SK-N-SH (cell line): ENCODE measurements around the gene CTDSPL2. TPM values are rescaled to one million over a fixed set of nuclear protein-coding genes. Genes with fewer than 3 reads are reported as not detected.

ENCODE experiments used
- CTCF ChIA-PET: fragments of 300-600, 350-600 bp; formaldehyde crosslinking; extraction: SDS; loops from one replicate; lab custom pipeline; 2021; lab: Yijun Ruan, JAX
- POLR2A ChIA-PET: fragments of 350-600 bp; sonication (Branson Sonifier 250); formaldehyde crosslinking; extraction: SDS; loops from one replicate; lab custom pipeline; 2020; ENCODE audit warnings: antibody characterized with exemption, inconsistent platforms; lab: Yijun Ruan, JAX
- DNase-seq: peaks from one replicate; pipeline ENCODE4 v3.0.0; 2012
- H2AFZ ChIP-seq: fragments of 200-600 bp; sonication (generic); 2 replicates; pipeline ENCODE4 v1.8.1; 2016; ENCODE audit warnings: antibody characterized with exemption, mild to moderate bottlenecking, low read depth
- H3F3A ChIP-seq: fragments of 200-600 bp; sonication (generic); replicated peaks from 2 replicates; pipeline ENCODE3; 2016; ENCODE audit warnings: antibody characterized with exemption, mild to moderate bottlenecking; ENCODE audit not compliant: insufficient read depth
- H3K27ac ChIP-seq, 2 experiments: fragments of 200-500 bp in 1 of 2; fragments of 200-600 bp in 1 of 2; sonication (Bioruptor generic) in 1 of 2; sonication (generic), shearing (Covaris generic) in 1 of 2; 2 replicates each; pipeline versions ENCODE4 v1.5.1 to v1.6.1; 2014 to 2016; ENCODE audit warnings: low read depth in 2 of 2, inconsistent platforms in 1 of 2, low read length in 1 of 2, mild to moderate bottlenecking in 1 of 2, mixed read lengths in 1 of 2
- H3K27me3 ChIP-seq: fragments of 200-600 bp; sonication (generic), shearing (Covaris generic); 2 replicates; pipeline ENCODE4 v1.6.1; 2016; ENCODE audit warnings: mixed run types; ENCODE audit not compliant: insufficient read depth
- H3K36me3 ChIP-seq, 2 experiments: fragments of 200-500 bp in 1 of 2; fragments of 200-600 bp in 1 of 2; sonication (Bioruptor generic) in 1 of 2; sonication (generic) in 1 of 2; replicated peaks in 1 of 2; 2 replicates each; pipeline versions ENCODE3 to v1.5.1; 2014 to 2016; ENCODE audit warnings: low read length in 1 of 2, mild to moderate bottlenecking in 1 of 2; ENCODE audit not compliant: insufficient read depth in 2 of 2, control insufficient read depth in 1 of 2
- H3K4me1 ChIP-seq, 2 experiments: fragments of 200-500 bp in 1 of 2; fragments of 200-600 bp in 1 of 2; sonication (Bioruptor generic) in 1 of 2; sonication (generic), shearing (Covaris generic) in 1 of 2; 2 replicates each; pipeline versions ENCODE4 v1.5.1 to v1.6.1; 2014 to 2016; ENCODE audit warnings: low read depth in 1 of 2, low read length in 1 of 2, mixed run types in 1 of 2; ENCODE audit not compliant: insufficient read depth in 2 of 2, control insufficient read depth in 1 of 2
- H3K4me2 ChIP-seq: fragments of 200-600 bp; sonication (generic), shearing (Covaris generic); 2 replicates; pipeline ENCODE4 v1.6.1; 2017; ENCODE audit warnings: mixed run types
- H3K4me3 ChIP-seq, 2 experiments: fragments of 200-500 bp in 1 of 2; fragments of 200-600 bp in 1 of 2; sonication (Bioruptor generic) in 1 of 2; sonication (generic), shearing (Covaris generic) in 1 of 2; 2 replicates each; pipeline versions ENCODE4 v1.5.1 to v1.8.1; 2014 to 2016; ENCODE audit warnings: low read depth in 2 of 2, inconsistent platforms in 1 of 2, low read length in 1 of 2, mild to moderate bottlenecking in 1 of 2, mixed read lengths in 1 of 2, moderate library complexity in 1 of 2
- H3K79me2 ChIP-seq: fragments of 200-600 bp; sonication (generic); 2 replicates; pipeline ENCODE4 v1.8.1; 2017; ENCODE audit warnings: mild to moderate bottlenecking; ENCODE audit not compliant: insufficient read depth
- H3K9ac ChIP-seq: fragments of 200-600 bp; sonication (generic); 2 replicates; pipeline ENCODE4 v1.6.1; 2017; ENCODE audit warnings: mixed run types
- H3K9me2 ChIP-seq: fragments of 200-600 bp; sonication (generic); 2 replicates; pipeline ENCODE4 v1.6.1; 2017; ENCODE audit warnings: mixed run types
- H3K9me3 ChIP-seq: fragments of 200-600 bp; sonication (generic); 2 replicates; pipeline ENCODE4 v1.6.1; 2017; ENCODE audit warnings: mixed run types, mild to moderate bottlenecking, moderate library complexity
- H4K20me1 ChIP-seq: fragments of 200-600 bp; sonication (generic); 2 replicates; pipeline ENCODE4 v1.6.1; 2017; ENCODE audit warnings: mild to moderate bottlenecking, mixed run types; ENCODE audit not compliant: insufficient read depth
- EP300 ChIP-seq, 2 experiments: IDR thresholded peaks; 2 replicates each; pipeline versions ENCODE4 v1.4.0 to v1.6.1; 2012; ENCODE audit warnings: borderline replicate concordance in 1 of 2, low read depth in 1 of 2, low read length in 1 of 2
- FOSL2 ChIP-seq: IDR thresholded peaks from 2 replicates; pipeline ENCODE4 v1.4.0; 2012; ENCODE audit warnings: low read depth, mild to moderate bottlenecking, moderate library complexity, borderline replicate concordance
- NRF1 ChIP-seq: IDR thresholded peaks from 2 replicates; pipeline ENCODE4 v1.6.1; 2012; ENCODE audit warnings: low read depth, mild to moderate bottlenecking, low read length
- RAD21 ChIP-seq: IDR thresholded peaks from 2 replicates; pipeline ENCODE4 v1.6.1; 2012; ENCODE audit warnings: mild to moderate bottlenecking, low read length
- RFX5 ChIP-seq: IDR thresholded peaks from 2 replicates; pipeline ENCODE4 v1.6.1; 2012; ENCODE audit warnings: mild to moderate bottlenecking, improper control_type of control experiment, low read length
- SIN3A ChIP-seq: IDR thresholded peaks from 2 replicates; pipeline ENCODE4 v1.6.1; 2012; ENCODE audit warnings: low read depth, mild to moderate bottlenecking, low read length, moderate library complexity, borderline replicate concordance
- YY1 ChIP-seq: IDR thresholded peaks from 2 replicates; pipeline ENCODE4 v1.4.0; 2012; ENCODE audit warnings: low read depth, mild to moderate bottlenecking
- WGBS: methylation state at CpG from one replicate; pipeline ENCODE4 v1.1.6; 2017; ENCODE audit warnings: low lambda C conversion rate; 5-methylcytosine and 5-hydroxymethylcytosine counted together
- polyA plus RNA-seq, 3 experiments: library from polyadenylated mRNA; depleted of rRNA; stranded (reverse); fragments of >200 nt; gene quantifications; 2 replicates each; pipeline ENCODE4 v1.2.3, GENCODE V29; 2012
- TF ChIP-seq, protein P1 (sequence below): fragments of 150-350 bp; IDR thresholded peaks from 2 replicates; pipeline ENCODE4 v1.6.1; 2016; ENCODE audit warnings: mild to moderate bottlenecking, low read depth, low read length
- TF ChIP-seq, protein P2 (sequence below): fragments of 150-350 bp; IDR thresholded peaks from 2 replicates; pipeline ENCODE4 v1.6.1; 2017; ENCODE audit warnings: antibody characterized with exemption, low read length, low read depth, borderline replicate concordance

CTDSPL2 gene
- polyA plus RNA-seq, 1 of the 3 experiments (the other 2 are of a cell fraction): 9.0 TPM

- H3K4me2 ChIP-seq: no peak overlapping the region
- H3K4me3 ChIP-seq: no peak overlapping the region
- POLR2A ChIA-PET: no interaction called here
- no peak overlapping the region for H2AFZ ChIP-seq
- peaks cover 6% of the 10 kb centered on the region; the same call in 1 of the 2 replicates for H4K20me1 ChIP-seq
- no peaks in the 10 kb centered on the region for H3F3A ChIP-seq
- no peak overlapping the region for H3K9ac ChIP-seq
- TF ChIP-seq, protein P1, sequence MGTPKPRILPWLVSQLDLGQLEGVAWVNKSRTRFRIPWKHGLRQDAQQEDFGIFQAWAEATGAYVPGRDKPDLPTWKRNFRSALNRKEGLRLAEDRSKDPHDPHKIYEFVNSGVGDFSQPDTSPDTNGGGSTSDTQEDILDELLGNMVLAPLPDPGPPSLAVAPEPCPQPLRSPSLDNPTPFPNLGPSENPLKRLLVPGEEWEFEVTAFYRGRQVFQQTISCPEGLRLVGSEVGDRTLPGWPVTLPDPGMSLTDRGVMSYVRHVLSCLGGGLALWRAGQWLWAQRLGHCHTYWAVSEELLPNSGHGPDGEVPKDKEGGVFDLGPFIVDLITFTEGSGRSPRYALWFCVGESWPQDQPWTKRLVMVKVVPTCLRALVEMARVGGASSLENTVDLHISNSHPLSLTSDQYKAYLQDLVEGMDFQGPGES: no peak
- TF ChIP-seq NRF1: no peak
- no peak for TF ChIP-seq SIN3A
- TF ChIP-seq, protein P2, sequence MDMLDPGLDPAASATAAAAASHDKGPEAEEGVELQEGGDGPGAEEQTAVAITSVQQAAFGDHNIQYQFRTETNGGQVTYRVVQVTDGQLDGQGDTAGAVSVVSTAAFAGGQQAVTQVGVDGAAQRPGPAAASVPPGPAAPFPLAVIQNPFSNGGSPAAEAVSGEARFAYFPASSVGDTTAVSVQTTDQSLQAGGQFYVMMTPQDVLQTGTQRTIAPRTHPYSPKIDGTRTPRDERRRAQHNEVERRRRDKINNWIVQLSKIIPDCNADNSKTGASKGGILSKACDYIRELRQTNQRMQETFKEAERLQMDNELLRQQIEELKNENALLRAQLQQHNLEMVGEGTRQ: no peak
- TF ChIP-seq, all 33 proteins: peak for 0
- H3K4me1 ChIP-seq: no peaks in the 10 kb centered on the region
- peaks cover 83% of the 10 kb centered on the region for H3K79me2 ChIP-seq
- H3K27ac ChIP-seq: no peak overlapping the region
- no peaks in the 10 kb centered on the region for H3K27me3 ChIP-seq
- DNase-seq: no peak
- WGBS: 86% methylated on average over 2 of the region's 2 CpGs
- H3K36me3 ChIP-seq: peaks cover 0 to 31% of the 10 kb centered on the region in 2 experiments
- no peaks in the 10 kb centered on the region for H3K9me3 ChIP-seq
- CTCF ChIA-PET: no interaction called here
- H3K9me2 ChIP-seq: no peaks in the 10 kb centered on the region
Measured at GRCh38 chr15:44482090-44482489, 54.7 kb downstream of the CTDSPL2 start.

DNA sequence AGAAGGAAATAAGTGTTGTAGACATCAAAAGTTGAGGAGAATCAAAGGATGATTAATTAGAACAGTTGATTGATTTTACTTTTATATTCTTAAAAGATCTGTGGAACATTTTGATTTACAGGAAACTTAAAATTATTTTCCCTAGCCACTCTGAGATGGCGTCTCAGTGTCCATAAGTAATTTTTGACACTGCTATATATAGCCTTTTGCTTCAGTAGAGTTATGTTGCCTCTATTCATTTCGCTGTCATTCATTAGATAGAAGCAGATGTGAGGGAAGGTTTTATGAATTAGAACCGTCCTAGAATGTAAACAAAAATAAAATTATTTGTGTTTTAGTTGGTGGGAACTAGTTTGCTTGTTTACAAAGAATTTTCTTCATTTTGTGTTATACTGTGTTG is 58.5 kb downstream of the CTDSPL2 start:
- no peak overlapping the region for H3K27ac ChIP-seq
- TF ChIP-seq RFX5: no peak
- TF ChIP-seq FOSL2: no peak
- no peak for TF ChIP-seq RAD21
- no peak for TF ChIP-seq EP300 (IDR thresholded peaks at IDR 0.05; ENCODE audit: borderline replicate concordance in 1 of 2, low read depth in 1 of 2, low read length in 1 of 2)
- TF ChIP-seq YY1: no peak
- TF ChIP-seq, all 33 proteins: peak for 0
- Histone ChIP-seq H3K27me3 (no peaks in the 10 kb centered on the region), H3K4me3 (no peak overlapping the region), H3K79me2 (peaks cover 67% of the 10 kb centered on the region), H3K4me1 (peaks cover 0 to 13% of the 10 kb centered on the region in 2 experiments; a peak in 2 of 4 replicates), H3K9me2 (no peaks in the 10 kb centered on the region), H3K9me3 (no peaks in the 10 kb centered on the region), H3K4me2 (no peak overlapping the region), H3K36me3 (peaks cover 0 to 38% of the 10 kb centered on the region in 2 experiments), H4K20me1 (peaks cover 13% of the 10 kb centered on the region; the same call in 1 of the 2 replicates), H3K9ac (no peak overlapping the region), H3F3A (peaks cover 18% of the 10 kb centered on the region), H2AFZ (no peak overlapping the region)
- ChIA-PET POLR2A (no interaction called here), CTCF (interaction anchor here (1.4 to 1.7 kb wide), 2 partner anchors 15 to 58 kb away, joined by 4 to 6 read pairs; partner anchors contain the start of gene CTDSPL2)
- WGBS: 89% methylated on average over 3 of the region's 3 CpGs
- no peak for DNase-seq
